HG02678 (cell line): ENCODE measurements around the gene NHP2.

ENCODE experiments used
- ATAC-seq: cut with Tn5 transposase; IDR thresholded peaks from one replicate; pipeline ENCODE4 v1.9.1; 2021; ENCODE audit warnings: mild to moderate bottlenecking, moderate library complexity; ENCODE audit not compliant: unreplicated experiment

NHP2 gene

DNA sequence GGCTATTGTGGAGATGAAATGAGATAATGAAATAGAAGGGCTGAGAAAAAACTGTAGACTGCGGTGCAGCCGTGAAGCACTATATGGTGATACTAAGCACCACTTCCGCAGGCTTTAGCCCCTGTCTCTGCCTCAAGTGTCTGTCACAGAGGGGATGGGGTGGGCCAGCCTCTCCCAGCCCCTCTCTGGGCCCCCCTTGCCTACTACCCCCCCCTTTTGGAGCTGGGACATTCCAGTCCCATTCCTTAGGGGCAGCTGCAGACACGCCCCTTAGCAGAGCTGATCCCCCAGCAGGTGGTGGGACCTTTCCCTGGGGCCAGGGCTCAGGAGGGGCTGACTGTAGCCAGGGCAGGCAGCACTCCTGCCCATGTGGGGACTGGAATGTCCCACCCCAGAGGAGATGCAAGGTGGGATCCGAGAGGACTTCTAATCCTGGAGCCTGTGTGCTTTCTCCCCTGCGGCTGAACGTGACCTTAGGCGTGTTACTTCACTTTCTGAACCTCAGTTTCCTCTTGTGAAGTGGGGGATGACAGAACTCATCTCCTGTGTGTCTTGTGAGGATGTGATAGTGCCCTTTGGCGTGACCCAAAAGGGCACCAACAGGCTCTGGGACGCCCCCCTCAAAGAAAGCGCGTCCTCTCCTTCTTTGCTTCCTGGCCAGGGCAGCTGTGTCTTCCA is 38.4 kb downstream of the NHP2 start:
- ATAC-seq: no peak

DNA sequence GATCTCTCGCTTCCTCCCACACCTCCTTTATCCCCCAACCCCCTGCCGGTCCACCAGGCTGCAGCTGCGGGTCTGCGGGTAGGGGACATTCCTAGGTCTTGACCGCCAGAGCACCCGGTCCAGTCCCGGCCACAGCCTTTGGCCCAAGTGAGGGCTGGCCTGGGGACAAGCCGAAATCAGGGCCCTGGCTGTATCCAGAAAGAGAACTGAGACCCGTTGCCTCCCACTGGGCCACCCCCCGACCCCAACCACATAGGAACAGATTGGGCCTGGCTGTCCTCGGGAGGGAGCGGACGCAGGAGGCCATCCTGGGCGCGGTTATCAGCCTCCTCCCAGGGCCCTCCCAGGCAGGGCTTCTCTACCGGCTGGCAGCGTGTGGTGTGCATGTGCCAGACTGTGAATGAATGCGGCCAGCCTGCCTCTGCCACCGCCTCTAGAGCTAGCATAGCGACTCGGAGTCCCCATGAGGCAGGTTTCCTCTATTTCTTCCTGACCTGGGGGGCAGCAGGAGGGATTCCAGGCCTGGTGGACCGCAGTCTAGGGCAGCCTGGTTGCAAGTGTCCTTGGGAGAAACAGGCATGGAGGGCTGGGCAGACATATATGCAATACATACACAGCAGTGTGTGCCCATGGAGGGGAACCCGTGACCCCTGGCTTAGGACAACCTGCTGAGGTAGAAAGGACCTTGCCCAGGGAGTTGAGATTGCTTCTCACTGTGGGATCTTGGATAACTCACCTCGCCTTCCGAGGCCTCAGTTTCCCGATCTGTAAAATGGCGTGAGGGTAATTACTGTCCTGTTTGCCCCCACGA is 39.2 kb downstream of the NHP2 start:
- ATAC-seq: no peak

DNA sequence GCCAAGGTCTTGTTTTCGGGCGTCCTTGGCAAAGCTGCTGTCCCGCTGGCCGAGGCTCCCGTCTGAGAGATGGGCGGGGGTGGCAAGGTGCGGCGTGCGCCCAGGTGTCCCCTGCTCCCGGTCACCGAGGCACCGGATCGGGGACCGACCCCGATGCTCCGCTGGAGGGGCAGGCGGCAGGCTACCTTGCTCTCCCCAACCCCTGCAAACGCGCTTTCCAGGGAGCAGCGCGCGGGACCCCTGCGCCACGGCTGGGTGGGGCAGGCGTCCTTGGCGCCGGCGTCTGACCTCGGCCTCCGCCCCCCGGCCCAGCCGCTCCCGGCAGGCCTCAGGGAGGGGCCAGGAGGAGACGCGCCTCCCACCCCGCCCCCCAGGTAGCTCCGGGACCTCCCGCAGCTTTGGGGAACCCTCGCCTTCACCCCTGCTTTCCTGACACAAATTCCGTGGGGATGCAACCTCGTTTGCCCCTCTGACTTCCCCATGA is 39.8 kb downstream of the NHP2 start:
- ATAC-seq: no peak

DNA sequence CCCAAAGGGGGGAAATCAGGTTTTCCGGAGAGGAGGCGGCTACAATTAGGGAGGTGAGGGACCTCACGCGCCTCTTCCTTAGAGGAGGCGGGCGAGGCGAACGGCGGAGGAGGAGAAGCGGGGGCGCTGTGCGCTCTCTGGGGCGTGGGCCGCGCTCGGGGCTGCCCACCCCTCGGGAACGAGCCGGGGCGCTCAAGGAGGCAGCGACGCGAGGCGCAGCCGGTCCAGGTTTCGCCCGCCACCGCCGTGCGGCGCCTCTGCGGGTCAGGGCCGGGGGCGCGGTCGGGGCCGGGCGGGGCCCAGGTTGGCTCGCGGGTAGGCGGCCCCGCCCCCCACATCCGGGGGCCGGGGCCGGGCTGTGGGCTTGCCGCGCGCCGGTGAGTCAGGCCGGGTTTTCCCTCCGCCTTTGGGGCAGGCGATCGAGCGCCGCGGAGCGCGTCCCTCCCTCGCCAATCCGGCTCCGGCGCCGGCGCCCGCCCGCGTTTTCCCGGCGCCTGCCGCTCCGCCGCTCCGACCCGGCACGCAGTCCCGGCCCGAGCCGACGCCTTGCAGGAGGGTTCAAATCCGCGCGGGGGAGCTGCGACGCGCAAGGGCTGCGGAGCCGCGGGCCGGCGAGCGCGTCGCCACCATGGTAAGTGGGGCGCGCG is 40.4 kb downstream of the NHP2 start, which contains the start of gene N4BP3:
TSS of gene N4BP3 (plus strand) at position 392 of the 647 bp plus-strand sequence. CDS start 6,052 bp downstream, outside the sequence.
- ATAC-seq: peak; percentile 65

DNA sequence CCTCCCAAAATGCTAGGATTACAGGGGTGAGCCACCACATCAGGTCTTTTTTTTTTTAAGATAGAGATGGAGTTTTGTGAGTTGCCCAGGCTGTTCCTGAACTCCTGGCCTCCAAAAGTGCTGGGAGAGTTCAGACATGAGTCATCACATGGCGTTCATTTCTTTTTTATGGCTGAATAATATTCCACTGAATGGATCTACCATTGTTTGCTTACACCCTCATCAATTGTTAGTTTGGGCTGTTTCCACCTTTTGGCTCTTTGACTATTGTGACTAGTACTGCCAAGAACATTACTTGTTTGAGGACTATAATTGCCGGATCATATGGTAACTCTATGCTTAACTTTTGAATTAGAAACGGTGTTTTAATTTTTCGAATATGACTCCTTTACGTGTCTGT is 41.1 kb downstream of the NHP2 start:
- no peak for ATAC-seq

DNA sequence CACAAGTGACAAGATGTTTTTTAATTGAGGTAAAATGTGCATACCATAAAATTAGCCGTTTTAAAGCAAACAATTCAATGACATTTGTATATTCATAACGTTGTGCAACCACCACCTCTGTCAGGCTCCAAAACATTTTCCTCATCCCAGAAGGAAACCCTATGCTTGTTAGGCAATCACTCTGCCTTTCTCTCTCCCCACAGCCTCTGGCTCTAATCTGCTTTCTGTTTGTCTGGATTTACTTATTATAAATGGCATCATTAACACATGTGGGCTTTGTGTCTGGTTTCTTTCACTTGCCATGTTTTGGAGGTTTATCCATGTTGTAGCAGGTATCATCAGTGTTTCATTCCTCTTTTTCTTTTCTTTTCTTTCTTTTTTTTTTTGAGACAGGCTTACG is 41.8 kb downstream of the NHP2 start:
- no peak for ATAC-seq

DNA sequence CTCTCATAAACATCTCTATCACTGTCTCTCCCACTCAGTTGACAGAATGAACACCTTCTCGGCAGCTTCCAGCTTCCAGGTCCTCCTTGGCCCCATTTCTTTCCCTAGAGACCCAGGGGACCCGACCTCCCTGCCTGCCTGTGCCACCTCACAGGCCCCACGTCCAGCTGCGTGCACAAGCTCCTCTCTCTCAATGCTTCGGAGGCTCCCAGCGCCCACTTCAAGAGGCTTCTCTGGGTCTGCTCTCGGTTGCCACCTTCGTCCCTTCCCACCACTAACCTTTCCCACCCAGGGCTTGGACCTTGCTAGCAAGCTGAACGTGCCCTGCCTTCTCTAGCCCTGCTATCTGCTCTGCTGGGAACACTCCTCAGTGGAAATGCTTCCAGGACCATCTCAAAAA is 43.2 kb downstream of the NHP2 start:
- no peak for ATAC-seq

DNA sequence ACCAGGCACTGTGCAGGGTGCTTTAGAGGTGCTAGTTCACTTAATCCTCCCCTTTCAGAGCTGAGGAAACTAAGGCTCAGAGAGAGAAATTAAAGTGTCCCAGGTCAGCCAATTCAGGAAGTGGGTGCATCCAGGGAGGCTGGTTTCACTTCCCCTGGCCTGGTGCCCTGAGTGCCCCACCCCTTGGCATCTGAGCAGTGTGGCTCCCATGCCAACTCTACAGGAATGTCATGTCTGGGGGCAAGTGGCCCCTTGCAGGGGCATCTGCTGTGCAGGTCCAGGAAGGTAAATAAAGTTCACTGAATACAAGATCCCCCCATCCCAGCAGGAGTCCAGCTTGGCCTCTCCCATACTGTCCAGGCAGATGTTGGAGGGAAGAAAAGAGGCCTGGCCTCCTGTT is 44.7 kb downstream of the NHP2 start:
- ATAC-seq: no peak

DNA sequence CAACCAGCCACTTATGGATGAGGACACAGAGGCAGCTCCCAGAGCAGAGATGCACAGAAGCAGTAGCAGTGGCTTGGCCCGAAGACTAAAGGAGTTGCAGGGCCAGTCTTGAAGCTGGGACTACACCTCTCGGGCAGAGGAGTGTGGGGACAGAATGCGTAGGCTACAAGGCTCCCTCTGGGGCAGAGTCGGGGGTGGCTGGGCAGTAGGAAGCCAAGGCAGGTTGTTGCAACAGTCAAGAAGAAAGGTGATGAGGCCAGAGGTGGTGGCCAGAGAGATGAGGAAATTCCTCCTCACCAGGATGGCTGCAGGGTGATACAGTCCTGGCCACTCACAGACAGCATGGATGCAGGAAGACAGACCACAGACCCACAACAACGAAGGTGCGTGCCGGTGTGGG is 45.2 kb downstream of the NHP2 start:
- ATAC-seq: no peak

DNA sequence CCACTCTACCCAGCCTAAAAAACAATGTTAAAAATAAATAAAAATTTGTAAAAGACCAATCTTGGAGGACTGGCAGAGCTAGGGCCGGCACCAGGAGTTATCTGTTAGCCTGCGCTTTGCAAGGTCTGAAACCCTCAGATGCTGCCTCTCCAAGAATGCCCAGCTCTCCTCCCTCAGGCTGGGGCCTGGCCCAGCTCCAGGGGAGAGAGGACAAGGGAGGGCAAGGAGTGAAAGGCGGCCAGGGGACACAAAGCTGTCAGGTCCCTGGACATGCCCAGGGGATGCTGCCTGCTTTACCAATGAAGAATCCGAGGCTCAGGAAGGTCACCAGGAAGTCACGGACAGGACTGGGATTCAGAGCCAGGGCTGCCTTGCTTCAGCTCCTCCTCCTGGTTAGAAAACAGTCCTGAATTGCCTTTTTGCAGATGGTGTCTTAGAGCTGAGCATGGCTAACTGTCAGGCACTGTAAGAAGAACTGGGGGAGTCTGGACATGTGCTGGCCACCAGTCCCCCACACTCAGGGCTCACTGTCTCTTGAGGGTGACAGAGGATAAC is 45.9 kb downstream of the NHP2 start:
- no peak for ATAC-seq

DNA sequence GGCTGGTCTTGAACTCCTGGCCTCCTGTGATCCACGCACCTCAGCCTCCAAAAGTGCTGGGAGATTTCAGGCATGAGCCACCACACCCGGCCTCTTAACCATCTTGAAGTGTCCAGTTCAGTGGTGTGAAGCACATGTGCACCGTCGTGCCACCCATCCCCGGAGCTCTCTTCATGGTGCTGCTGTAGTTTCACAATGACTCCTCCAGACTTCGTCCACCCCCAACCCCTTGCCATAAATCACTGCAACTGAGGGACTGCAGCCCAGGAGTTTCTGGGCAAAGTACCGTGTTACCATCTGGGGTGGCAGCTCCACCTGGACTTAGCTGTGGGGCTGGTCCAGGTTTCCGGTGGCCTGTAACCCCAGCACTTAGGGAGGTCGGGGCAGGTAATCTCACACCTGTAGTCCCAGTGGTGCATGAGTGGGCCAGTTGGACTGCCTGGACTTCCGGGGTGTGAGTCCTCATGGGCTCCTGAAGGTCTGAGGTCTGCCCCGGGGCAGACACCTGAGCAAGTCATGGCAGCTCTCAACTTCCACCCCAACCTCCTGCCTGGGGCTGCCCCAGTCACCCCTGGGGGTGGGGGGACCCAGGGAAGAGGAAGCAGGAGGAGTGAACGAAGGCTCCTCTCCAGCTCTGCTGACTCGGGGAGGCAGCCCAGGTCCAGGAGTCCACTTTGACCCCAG is 47.0 kb downstream of the NHP2 start:
- ATAC-seq: no peak

DNA sequence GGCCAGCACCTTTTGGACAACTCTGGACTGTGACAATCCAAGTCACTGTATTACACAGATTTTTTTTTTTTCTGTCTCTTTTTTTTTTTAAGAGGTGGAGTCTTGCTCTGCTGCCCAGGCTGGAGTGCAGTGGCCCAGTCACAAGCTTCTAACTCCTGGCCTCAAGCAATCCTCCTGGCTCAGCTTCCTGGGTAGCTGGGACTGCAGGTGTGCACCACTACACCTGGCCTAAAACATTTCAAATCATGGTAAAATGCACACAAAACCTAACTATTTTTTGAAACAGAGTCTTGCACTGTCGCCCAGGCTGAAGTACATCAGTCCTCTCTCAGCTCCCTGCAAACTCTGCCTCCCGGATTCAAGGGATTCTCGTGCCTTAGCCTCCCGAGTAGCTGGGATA is 47.6 kb downstream of the NHP2 start:
- ATAC-seq: no peak

DNA sequence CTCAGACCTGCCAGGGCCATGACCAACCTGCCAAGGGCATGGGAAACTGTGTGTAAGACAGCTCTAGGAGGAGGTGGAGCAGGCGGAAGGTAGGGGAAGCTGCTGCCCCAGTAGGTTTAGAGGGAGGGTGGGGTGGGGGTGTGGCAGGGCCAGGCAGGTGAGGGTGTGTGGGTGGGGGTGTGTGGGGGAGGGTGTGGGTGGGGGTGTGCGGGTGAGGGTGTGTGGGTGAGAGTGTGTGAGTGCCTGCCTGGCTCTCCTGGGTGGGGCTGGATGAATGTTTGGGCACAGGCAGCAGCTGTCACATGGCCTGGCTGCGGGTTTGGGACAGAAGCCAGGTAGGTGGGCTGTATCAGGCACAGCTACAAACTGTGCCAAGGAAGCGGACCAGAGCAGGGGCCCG is 49.2 kb downstream of the NHP2 start:
- no peak for ATAC-seq

DNA sequence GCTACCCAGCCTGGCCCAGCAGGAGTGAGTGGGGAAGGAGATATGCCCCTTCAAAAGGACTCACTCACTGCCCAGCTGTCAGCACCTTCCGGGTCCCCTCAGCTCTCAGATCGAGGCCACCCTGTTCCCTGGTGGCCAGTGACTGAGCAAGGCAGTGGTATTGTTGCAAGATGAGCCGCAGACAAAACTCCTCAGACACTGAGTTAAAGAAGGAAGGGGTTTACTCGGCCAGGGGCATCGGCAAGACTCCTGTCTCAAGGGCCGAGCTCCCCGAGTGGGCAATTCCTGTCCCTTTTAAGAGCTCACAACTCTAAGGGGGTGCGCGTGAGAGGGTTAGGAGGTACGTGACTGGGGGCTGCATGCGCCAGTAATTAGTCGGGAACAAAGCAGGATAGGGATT is 50.1 kb downstream of the NHP2 start:
- ATAC-seq: no peak
